Measurements from ENCODE around the gene PTPRZ1. TPM values are rescaled to one million over a fixed set of nuclear protein-coding genes. Genes with fewer than 3 reads are reported as not detected.

PTPRZ1 gene
- total RNA-seq, 2 donors from 2014 or later: 2.6 to 3.0 TPM

DNA sequence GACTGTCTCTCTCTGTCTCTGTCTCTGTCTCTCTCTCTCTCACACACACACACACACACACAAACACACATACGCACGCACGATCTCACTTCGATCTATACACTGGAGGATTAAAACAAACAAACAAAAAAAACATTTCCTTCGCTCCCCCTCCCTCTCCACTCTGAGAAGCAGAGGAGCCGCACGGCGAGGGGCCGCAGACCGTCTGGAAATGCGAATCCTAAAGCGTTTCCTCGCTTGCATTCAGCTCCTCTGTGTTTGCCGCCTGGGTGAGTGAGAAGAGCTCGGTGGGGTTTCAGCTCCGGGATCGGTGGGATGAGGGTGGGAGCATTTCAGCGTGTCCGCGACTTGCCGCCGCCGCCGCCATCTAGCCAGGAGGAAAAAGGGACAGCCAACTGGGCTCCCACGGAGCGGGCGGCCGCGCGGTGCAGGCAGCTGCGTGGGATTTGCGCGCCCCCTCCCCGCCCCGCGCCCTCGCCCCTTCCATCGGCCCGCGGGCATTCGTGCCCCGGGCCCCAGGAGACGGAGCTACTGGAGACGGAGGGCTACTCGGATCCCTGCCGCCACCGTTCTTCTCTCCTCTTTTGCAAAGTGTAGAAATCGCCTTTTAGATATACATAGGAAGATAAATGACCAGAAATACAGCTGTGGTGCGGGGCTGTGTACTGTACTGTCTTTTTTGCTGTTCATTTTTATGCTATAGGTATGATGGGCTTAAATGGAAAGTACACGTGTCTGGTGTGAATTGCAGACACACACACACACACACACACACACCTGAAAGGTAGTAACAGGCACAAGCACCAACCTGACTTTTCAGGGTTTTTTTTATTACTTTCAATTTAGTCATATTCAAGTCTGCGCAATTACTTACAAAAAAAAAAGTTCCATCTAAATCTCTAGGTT lies 581 bp downstream of the PTPRZ1 start:
- DNase-seq (ENCODE audit: low spot score): no peak

GRCh38 chr7:121874298-121874697 lies 1.3 kb downstream of the PTPRZ1 start:
- no peak for DNase-seq (ENCODE audit: low spot score)
- TF ChIP-seq, protein P1, sequence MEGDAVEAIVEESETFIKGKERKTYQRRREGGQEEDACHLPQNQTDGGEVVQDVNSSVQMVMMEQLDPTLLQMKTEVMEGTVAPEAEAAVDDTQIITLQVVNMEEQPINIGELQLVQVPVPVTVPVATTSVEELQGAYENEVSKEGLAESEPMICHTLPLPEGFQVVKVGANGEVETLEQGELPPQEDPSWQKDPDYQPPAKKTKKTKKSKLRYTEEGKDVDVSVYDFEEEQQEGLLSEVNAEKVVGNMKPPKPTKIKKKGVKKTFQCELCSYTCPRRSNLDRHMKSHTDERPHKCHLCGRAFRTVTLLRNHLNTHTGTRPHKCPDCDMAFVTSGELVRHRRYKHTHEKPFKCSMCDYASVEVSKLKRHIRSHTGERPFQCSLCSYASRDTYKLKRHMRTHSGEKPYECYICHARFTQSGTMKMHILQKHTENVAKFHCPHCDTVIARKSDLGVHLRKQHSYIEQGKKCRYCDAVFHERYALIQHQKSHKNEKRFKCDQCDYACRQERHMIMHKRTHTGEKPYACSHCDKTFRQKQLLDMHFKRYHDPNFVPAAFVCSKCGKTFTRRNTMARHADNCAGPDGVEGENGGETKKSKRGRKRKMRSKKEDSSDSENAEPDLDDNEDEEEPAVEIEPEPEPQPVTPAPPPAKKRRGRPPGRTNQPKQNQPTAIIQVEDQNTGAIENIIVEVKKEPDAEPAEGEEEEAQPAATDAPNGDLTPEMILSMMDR (IDR thresholded peaks at IDR 0.05): no peak
- peak overlapping the region; percentile 40 to 56 for H3K4me3 ChIP-seq
- H3K27ac ChIP-seq: no peak overlapping the region
- H3K4me1 ChIP-seq: peaks cover 0 to 7% of the 10 kb centered on the region in 2 donors
- no peaks in the 10 kb centered on the region for H3K36me3 ChIP-seq
- H3K27me3 ChIP-seq: no peaks in the 10 kb centered on the region
- no peaks in the 10 kb centered on the region for H3K9me3 ChIP-seq

More for the DNA sequence above, 581 bp downstream of the PTPRZ1 start:
- TF ChIP-seq, protein P1 (IDR thresholded peaks at IDR 0.05): no peak
- no peaks in the 10 kb centered on the region for H3K27me3 ChIP-seq
- no peaks in the 10 kb centered on the region for H3K36me3 ChIP-seq
- H3K27ac ChIP-seq: no peak overlapping the region
- peak overlapping the region; percentile 40 to 56 for H3K4me3 ChIP-seq
- peaks cover 0 to 7% of the 10 kb centered on the region in 2 donors for H3K4me1 ChIP-seq
- no peaks in the 10 kb centered on the region for H3K9me3 ChIP-seq

GRCh38 chr7:121875203-121875602 lies 2.2 kb downstream of the PTPRZ1 start:
- TF ChIP-seq, protein P1 (IDR thresholded peaks at IDR 0.05): no peak
- Histone ChIP-seq H3K27ac (no peak overlapping the region), H3K9me3 (no peaks in the 10 kb centered on the region), H3K27me3 (no peaks in the 10 kb centered on the region), H3K36me3 (no peaks in the 10 kb centered on the region), H3K4me3 (no peak overlapping the region), H3K4me1 (peaks cover 0 to 7% of the 10 kb centered on the region in 2 donors)
- DNase-seq (ENCODE audit: low spot score): no peak

DNA sequence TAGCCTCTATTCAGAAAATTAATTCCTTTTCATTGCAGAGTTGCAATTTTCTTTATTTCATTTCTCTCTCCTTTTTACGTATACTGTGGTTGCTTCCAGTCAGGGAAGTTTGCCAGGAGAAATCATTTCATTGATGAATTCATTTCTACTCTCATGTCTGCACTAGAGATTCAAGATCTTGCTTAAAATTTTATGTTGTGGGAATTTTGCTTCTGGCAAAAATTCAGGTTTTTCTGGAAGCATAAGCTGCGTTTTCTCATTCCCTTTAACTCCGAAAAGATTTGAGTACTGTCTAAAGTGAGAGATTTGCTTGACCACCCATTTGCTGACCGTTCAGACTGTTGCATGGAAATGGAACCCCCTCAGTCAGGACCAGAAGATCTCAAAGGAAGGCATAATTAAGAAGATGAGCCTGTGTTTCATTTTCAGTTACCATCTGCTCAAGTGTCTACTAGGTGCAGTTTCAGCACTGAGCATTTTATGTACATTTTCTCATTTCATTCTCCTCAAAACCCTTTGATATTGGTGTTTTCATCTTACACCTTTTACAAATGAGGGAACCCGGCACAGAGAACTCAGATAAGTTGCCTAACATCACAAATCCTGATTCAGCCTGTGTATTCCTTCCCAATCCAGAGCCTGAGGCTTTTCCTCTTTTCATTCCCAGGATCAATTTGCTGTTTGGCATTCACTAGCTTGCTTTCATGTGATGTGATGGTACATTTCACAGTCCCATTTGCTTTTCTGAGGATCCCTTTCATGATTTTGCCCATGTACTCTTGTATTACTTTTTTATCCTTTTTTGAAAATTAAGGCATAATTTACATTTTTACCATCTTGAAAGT lies 3.9 kb downstream of the PTPRZ1 start:
- Histone ChIP-seq H3K27ac (no peak overlapping the region), H3K27me3 (no peaks in the 10 kb centered on the region), H3K4me3 (no peak overlapping the region), H3K4me1 (peaks cover 0 to 7% of the 10 kb centered on the region in 2 donors), H3K9me3 (no peaks in the 10 kb centered on the region), H3K36me3 (no peaks in the 10 kb centered on the region)
- TF ChIP-seq, protein P1 (IDR thresholded peaks at IDR 0.05): no peak
- no peak for DNase-seq (ENCODE audit: low spot score)

GRCh38 chr7:121878918-121879464 lies 6.0 kb downstream of the PTPRZ1 start:
- no peak overlapping the region for H3K4me3 ChIP-seq

More at GRCh38 chr7:121878918-121879464, 6.0 kb downstream of the PTPRZ1 start:
- TF ChIP-seq, protein P1 (IDR thresholded peaks at IDR 0.05): no peak
- H3K27me3 ChIP-seq: no peaks in the 10 kb centered on the region
- no peak overlapping the region for H3K27ac ChIP-seq
- no peaks in the 10 kb centered on the region for H3K36me3 ChIP-seq
- H3K9me3 ChIP-seq: no peaks in the 10 kb centered on the region
- H3K4me1 ChIP-seq: no peaks in the 10 kb centered on the region
- DNase-seq (ENCODE audit: low spot score): no peak

Data from right atrium auricular region (tissue), 2 donors.